Globus pallidus (tissue), 1 donor: ENCODE data around the gene PTGES2.

Experiments
- DNase-seq: peaks from one replicate; pipeline ENCODE4 v3.0.0-alpha.2; 2015; ENCODE audit warnings: low spot score

The PTGES2 gene

GRCh38 chr9:128102861-128103588 is 24.5 kb downstream of the PTGES2 start:
- DNase-seq: no peak

DNA sequence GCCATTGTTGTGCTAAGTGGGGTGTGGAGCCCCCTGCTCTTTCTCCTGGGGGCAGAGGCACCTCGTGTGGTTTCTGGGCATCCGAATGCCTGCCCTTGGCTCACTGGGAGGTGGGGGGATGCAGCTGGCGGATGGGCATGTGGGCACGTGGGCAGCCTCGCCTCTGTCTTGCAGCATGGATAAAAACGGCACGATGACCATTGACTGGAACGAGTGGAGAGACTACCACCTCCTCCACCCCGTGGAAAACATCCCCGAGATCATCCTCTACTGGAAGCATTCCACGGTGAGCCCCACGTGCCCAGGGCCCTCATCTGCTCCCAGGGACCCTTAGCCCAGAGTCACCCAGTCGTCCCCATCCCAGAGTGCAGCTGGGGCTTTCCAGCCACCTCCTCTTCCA is 25.3 kb downstream of the PTGES2 start:
- no peak for DNase-seq

- no peak for DNase-seq
These were observed 25.8 kb downstream of the PTGES2 start for GRCh38 chr9:128101690-128102089.

GRCh38 chr9:128101231-128101661 is 26.3 kb downstream of the PTGES2 start:
- DNase-seq: no peak

GRCh38 chr9:128100581-128100980 is 26.9 kb downstream of the PTGES2 start:
- DNase-seq: no peak

DNA sequence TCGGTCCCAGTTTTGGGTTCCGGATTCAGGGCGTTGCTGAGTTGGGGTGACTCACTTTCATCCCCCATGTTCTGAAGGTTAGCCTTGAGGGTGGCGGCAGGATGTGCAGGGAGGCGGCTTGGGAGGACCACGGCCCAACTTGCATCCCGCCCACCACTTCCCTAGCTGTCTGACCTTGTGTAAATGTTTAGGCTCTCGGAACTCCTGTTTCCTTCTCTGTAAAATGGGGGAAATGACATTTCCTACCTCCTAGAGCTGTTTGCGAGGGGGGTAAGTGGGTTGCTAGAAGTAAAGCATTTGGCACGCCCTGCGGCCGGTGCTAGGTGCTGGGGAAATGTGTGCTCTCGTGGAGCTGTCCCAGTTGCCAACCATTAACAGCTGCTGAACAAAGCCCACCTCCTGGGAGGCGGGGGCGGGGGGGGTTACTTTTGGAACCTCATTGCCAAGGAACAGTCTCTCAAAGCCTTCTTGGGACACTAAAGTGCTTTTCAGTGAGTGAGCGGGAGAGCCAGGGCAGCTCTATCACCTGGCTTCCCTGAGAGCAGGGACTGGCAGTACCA is 27.5 kb downstream of the PTGES2 start:
- DNase-seq: no peak

GRCh38 chr9:128099231-128099931 is 28.1 kb downstream of the PTGES2 start:
- DNase-seq: no peak

DNA sequence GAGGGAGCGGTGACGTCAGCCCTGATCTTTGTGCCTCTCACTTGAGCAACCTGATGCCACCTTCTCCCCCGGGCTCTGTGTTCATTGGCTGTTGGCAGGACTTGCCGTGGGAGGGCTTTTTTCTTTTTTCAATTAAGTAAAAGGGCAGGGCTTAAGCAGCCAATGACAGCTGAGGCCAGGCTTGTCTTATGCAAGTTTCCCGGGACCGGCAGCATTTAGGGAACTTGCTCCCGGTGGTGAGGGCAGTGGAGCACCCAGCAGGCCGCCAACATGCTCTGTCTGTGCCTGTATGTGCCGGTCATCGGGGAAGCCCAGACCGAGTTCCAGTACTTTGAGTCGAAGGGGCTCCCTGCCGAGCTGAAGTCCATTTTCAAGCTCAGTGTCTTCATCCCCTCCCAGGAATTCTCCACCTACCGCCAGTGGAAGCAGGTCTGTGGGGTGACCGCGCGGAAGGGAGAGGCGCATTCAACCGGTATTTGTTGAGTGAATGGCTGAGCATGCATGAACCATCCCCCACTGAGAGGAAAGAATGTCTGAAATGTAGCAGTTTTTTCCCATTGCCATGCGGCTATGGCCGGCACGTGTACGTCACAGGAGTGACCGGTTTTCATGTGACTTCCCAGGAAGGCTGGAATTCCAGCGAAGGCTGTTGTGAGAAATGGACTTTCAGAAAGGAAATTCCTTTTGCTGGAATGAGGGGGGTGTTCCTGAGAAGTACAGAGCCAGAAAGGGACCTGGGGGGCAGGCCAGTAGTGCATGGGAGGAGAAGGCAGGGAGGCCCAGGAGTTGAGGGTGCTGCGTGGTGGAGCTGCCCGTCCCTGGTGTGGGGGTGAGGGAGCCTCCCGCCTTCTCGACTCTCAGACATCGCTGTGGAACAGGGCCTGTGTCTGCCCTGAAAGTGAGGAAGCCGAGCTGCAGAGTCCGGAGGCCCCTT is 29.0 kb downstream of the PTGES2 start:
- DNase-seq: peak; percentile 80

DNA sequence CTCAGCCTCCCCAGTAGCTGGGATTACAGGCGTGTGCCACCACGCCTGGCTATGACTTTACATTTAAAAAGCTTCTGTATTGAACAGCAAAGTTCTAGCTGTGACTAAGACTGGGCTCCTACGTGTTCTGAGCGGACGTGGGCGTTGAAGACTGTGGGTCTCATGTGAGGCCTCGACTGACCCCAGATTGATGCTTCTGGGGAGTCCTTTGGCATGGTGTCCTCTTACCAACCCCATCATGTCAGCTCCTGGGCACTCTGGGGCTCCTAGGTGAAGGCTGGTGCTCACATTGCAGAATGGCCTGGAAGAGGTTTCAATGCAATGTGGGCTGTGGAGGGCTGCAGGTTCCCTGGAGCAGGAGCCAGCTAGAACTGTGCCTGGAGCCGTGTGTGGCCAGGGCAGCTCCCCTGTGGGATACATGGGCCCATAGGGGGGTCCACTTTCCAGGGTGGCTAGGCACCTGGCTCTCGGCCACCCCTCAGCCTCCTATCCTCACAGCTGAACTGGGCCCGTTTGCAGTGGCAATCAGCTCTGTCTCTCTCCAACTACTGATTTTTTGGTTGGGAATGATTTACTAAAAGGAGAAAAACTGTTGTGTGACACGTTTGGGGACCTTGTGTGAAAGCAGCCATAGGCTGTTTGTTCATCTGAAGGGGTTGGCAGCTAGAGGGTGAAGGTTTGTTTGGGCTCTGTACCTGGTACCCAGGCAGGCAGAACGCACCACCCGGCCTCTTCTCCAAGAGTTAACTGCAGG is 29.8 kb downstream of the PTGES2 start:
- DNase-seq: no peak

DNA sequence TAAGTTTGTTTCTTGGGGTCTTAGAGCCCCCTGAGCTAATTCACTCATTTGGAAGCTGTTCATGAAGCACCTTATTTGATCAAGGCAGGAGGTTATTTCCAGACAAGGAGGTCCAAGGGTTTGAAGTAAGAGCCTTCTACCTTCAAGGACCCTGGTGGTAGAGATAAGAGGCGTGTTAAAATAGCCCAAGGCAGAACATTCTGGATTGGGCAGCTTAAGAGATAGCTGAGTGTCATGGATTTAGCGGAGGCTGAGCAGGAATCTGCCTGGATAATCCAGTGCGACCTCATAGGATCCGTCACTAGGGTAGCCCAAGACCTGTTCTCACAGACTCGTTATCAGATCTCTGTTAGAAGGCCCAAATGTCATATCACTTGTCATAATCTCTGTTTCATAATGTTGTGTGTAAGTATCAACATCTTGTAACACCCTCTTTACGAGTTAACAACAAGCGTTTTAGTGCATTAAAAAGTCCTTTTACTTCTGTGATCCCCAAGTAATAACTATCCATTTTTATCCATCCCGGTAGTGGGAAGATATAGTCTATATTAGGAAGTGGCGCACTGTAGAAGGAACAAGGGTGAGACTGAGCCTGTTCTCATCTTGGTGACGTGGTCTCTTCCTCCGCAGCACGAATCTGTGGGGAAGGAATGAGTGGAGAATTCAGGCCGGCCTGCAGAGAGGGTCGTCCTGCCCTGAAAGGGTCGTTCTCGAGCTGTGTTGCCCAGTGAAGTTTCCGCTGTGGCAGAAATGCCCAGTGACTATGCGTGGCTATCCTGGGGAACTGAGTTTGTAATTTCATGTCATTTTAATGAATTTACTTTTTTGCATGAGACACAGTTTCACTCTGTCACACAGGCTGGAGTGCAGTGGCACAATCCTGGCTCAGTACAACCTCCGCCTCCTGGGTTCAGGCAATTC is 30.7 kb downstream of the PTGES2 start:
- DNase-seq: no peak

DNA sequence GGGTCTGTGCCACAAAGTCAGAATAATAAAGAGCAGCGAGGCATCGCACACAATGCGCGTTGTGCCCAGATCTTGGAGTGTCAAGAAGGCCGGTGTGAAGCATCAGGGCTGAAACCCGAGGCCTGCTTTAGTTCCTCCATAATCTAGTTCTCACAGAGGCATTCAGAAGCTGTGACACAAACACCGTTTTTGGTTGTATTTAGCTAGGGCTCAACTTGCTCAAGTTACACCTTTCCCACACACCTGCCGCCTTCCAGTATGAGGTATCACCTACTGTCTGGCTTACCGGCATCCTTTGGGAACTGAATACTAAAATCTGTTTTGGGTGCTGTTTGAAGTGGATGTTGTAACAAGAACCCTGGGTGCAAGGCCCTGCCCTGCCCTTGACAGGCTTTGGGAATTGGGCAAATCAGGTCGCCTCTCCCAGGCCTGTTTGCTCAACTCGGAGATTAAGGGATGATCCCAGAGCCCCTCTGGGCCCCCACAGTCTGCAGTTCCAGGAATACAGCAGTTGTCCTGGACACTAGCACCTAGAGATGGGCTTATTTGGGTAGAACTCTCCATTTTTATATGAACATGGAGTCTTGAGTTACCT is 32.5 kb downstream of the PTGES2 start:
- DNase-seq: no peak

DNA sequence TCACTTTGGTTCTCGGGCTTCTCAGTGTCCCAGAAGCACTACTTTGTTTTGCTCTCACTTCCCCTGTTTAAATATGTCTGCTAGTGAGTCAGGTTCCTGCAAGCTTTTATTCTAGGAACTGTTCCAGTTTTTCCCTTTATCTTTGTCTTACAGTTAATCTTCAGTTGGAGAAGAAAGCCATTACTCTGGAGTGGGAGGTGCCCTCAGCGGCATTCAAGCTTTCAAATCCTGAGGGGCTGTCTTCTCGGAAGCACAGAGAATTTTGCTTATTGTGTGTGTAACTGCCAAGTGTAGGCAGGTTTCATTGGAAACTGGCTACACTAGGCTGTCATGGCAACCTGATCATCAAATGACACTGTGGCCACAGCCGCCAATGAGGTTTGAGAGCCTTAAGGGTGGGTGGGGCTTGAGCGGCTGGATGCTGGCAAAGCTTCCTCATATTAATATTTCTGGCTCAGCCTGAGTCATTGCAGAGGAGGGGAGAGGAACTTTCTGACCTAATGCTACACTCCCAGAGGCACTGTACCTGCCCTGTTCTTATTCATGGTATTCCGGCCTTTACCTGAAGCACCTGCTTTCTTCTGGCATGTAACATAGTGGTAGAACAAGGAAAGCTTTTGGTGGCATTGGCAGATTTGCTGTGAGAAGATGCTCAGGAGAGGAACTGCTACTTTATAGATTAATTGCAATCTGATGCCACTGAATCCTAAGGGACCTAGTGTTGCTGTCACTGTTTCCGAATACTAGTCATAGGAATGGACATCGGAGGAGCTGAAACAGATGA is 33.2 kb downstream of the PTGES2 start:
- DNase-seq: peak; percentile 80

DNA sequence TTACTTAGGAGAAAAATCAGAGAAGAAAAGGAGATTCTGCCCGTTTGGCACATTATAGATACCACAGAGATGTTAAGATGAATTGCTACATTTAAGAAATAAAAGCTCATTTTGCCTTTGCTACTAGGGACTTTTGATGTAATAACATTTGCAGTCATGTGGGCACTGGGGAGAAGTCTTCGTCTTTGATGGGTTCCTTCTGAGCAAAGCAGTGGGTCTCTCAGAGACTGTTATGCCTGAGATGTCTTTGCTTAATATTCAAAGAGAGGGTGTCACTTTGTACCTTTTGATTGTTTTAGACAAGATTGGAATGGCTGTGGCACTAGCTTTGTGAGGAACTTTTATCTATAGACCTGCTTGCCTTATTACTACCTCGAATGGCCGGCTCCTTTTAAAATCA is 34.5 kb downstream of the PTGES2 start:
- DNase-seq: no peak

DNA sequence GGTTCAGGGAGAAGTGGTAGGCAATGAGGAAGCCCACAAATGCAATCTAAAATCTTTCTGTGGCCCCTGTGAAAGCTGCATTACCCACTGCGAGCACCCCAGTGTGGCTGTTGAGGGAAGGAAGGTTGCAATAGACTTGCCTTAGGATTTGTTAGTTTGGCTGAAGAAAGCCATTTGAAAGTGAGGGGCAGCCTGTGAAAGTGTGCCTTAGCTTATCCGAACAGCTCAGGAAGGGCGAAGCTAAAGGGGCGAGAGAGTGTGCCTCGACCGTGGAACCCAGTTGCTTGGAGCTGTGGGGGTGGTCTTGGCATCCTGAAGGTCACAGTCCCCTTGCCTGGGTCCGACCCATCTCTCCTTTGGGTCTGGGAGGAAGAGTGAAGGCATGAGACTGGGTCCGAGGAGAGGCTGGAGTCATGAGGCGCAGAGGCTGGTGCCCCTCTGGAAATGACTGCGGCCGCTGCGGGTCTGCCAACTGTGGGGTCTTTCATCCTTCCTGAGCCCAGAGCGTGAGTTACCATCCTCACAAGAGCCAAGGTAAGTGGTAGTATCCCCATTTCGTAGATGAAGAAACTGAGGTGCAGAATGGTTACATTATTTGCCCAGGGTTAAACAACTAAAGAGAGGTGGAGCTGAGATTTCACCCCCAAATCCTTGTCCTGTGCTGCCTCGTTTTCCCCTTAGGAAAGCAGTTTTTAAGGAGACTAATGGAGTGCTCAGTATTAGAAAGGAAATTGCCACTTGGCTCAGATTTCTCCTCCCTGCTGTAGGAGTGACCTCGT is 35.1 kb downstream of the PTGES2 start:
- DNase-seq: no peak

- DNase-seq: no peak
These were observed 36.0 kb downstream of the PTGES2 start for GRCh38 chr9:128091571-128091970.

- peak; percentile 85 for DNase-seq
These were observed 36.4 kb downstream of the PTGES2 start for GRCh38 chr9:128091144-128091543.

DNA sequence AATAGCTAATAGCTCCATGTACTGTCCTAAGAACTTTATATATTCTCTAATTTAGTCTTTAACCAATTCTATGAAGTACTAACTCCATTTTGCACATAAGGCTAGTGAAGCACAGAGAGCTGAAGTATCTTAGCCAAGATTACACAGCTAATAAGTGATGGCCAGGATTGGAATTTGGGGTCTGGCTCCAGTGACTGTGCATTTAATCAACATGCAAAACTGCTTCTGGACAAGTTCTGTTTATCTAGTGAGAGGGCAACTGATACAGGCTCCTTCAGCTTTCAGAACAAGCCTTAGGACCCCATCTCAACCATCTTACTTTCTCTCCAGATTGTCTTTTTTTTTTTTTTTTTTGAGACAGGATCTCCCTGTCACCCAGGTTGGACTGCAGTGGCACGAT is 38.2 kb downstream of the PTGES2 start:
- no peak for DNase-seq

DNA sequence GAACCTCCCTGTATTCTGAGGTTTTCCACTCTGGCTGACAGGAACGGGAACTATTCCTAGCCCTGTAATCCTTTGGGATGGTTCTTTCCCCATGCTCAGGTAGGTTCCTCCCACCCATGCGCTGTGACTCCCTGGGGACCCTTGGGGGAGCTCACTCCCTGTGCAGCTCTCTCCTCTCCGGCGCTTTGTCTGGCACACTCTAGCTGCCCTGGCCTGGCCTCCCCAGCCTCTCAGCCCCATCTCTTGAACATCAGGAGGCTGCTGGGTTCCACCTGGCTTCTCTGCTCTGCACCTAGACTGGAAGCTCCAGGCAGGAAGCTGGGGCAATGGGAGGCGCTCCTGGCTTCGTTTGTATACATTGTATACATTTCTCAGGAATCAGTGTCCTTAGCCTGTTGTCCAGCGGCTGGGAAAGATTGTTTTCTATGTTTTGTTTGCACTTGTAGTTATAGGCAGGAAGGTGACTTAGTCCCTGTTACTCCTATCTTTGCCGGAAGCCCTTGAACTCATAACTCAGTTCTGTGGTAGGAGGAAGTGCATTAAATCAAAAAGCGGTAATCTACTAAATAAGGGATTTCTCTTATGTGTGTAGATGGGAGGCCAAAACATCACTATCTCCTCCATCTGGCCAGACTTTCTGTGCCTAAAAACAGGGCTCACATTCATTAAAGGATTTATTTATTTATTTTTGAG is 39.1 kb downstream of the PTGES2 start:
- DNase-seq: no peak
